Transverse colon (tissue), 4 donors: ENCODE data around the gene HCRTR1.

ENCODE experiments used
- CTCF ChIP-seq, 5 experiments: fragments of 200-600 bp in 3 of 5; fragments of 450-650 bp in 2 of 5; sonication (generic) in 3 of 5; IDR thresholded peaks; 1 replicate in 2 of 5; 2 replicates in 3 of 5; pipeline ENCODE4 v1.5.1; 2016 to 2017; ENCODE audit warnings: antibody characterized with exemption in 5 of 5, inconsistent platforms in 3 of 5, mild to moderate bottlenecking in 2 of 5, moderate library complexity in 1 of 5
- POLR2AphosphoS5 ChIP-seq, 3 donors: sonication (generic); formaldehyde crosslinking; IDR thresholded peaks; one replicate each; pipeline ENCODE4 v1.6.1; 2016; ENCODE audit warnings: antibody characterized with exemption in 3 of 3

GRCh38 chr1:31587720-31588423 is 29.6 kb upstream of the HCRTR1 start:
- TF ChIP-seq CTCF (IDR thresholded peaks at IDR 0.05), result peak; percentile 65 to 80 (median 77)
- peak; percentile 2 to 54 (median 52) for TF ChIP-seq POLR2AphosphoS5 (IDR thresholded peaks at IDR 0.05)
